OCI-LY7 (cell line): ENCODE data around the gene JCAD.

Source experiments
- EZH2phosphoT487 ChIP-seq: fragments of 200-600 bp; sonication (generic); IDR thresholded peaks from 2 replicates; pipeline ENCODE4 v1.6.1; 2018; ENCODE audit warnings: low read depth, borderline replicate concordance, mild to moderate bottlenecking, mixed run types, antibody characterized with exemption, low read length, moderate library complexity, mixed read lengths
- TF ChIP-seq, protein P1 (sequence below): fragments of 200-600 bp; sonication (generic); conservative IDR thresholded peaks from 2 replicates; pipeline ENCODE4 v1.5.1; 2014; ENCODE audit warnings: mild to moderate bottlenecking, antibody characterized with exemption, low read length, moderate library complexity, mixed read lengths

- TF ChIP-seq, protein P1, sequence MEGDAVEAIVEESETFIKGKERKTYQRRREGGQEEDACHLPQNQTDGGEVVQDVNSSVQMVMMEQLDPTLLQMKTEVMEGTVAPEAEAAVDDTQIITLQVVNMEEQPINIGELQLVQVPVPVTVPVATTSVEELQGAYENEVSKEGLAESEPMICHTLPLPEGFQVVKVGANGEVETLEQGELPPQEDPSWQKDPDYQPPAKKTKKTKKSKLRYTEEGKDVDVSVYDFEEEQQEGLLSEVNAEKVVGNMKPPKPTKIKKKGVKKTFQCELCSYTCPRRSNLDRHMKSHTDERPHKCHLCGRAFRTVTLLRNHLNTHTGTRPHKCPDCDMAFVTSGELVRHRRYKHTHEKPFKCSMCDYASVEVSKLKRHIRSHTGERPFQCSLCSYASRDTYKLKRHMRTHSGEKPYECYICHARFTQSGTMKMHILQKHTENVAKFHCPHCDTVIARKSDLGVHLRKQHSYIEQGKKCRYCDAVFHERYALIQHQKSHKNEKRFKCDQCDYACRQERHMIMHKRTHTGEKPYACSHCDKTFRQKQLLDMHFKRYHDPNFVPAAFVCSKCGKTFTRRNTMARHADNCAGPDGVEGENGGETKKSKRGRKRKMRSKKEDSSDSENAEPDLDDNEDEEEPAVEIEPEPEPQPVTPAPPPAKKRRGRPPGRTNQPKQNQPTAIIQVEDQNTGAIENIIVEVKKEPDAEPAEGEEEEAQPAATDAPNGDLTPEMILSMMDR: no peak
- no peak for TF ChIP-seq EZH2phosphoT487
These were observed 2.0 kb downstream of the JCAD start for GRCh38 chr10:30057421-30057841.
